ENCODE data around the gene STEAP1B. TPM values are rescaled to one million over a fixed set of nuclear protein-coding genes. Genes with fewer than 3 reads are reported as not detected.
"Not testable (repeated sequence)": the region's sequence is repeated elsewhere in the genome, so short reads cannot be mapped to it uniquely, and the experiment has no call there.

The STEAP1B gene
- total RNA-seq, 1 donor from 2014 or later: 0.30 TPM

DNA sequence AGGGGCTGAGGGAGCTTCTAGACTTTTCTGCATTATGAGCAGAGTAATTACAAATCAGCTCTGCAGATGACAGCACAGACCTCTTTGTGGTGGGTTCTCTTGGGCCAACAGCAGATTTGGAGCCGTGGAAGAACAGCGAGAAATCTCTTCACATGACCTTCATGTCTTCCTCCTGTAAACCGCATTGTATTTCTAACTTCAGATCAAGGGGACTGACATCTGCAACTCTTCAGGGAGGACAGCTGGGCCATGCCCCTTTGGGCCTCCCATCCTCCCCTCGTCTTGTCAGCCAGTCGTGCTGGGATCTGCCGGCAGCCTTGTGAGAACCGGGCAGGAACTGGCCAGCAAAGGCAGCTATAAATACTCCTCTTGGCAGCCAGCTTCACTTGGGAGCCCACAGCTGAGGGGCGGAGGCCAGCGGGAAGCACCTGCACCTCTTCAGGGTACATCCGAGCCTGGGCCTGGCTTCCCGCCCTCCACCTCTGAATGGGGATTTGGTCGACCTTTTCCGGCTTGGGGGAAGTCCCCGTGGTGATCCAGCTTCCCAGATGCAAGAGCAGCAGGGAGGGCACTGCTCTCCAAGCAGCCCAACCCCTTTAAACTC, 54.7 kb downstream of the STEAP1B start:
- intact Hi-C loops (cut with micrococcal nuclease): loop anchor here (5.0 to 10.0 kb wide), 4 partner anchors 220 to 1088 kb away; no protein-coding TSS in a partner anchor
- H3K27ac Mint-ChIP-seq: no peak overlapping the region
- H3K4me1 Mint-ChIP-seq (ENCODE audit: low read depth): peaks cover 21% of the 10 kb centered on the region
- H3K9me3 Mint-ChIP-seq: no peaks in the 10 kb centered on the region
- H3K4me3 Mint-ChIP-seq (ENCODE audit: low read depth): no peak overlapping the region
- DNase-seq (ENCODE audit: low spot score): no peak
- H3K27me3 Mint-ChIP-seq (ENCODE audit: low read depth): peaks cover 22% of the 10 kb centered on the region
- H3K36me3 Mint-ChIP-seq (ENCODE audit: low read depth): no peaks in the 10 kb centered on the region

DNA sequence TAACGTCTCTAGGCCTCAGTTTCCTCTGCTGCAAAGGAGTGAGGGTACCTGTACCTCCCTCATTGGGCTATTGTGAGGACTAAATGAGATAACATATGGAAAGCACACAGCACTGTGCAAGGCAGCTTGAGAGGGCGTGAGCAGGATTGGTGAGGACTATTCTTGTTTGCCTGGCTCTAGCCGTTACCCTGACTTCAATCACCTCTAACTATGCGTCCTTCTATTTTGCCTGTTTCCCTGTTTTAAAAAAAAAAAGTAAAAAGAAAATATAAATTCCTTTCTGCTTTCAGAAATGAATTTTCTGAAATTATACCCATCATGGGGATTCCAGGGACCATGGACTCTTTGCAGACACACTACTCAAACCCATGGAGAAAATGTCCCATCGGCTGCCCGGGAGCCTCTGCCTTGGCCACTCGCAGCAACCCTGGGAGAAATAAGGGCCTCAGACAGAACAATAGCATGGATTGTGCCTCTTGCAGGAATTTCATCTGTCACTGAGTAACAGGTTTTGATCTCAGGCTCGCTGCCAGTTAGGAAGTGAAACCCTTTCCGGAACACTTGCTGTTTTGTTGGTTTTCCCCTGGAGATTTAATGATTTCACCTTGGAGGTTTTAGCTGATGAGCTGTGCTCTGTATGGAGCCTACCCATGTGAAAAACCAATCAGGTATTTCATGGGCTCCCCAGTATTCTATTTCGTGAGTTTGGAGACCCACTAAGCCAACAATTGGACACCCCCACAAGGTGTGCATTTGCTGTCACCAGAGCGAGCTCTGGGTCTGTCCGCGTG, 55.6 kb downstream of the STEAP1B start:
- no peak overlapping the region for H3K4me3 Mint-ChIP-seq (ENCODE audit: low read depth)
- no peak overlapping the region for H3K27ac Mint-ChIP-seq
- intact Hi-C loops (cut with micrococcal nuclease): loop anchor here (10.0 kb wide), 1 partner anchor 220 kb away; no protein-coding TSS in a partner anchor
- H3K9me3 Mint-ChIP-seq: no peaks in the 10 kb centered on the region
- H3K4me1 Mint-ChIP-seq (ENCODE audit: low read depth): peaks cover 21% of the 10 kb centered on the region
- H3K27me3 Mint-ChIP-seq (ENCODE audit: low read depth): peaks cover 16% of the 10 kb centered on the region
- H3K36me3 Mint-ChIP-seq (ENCODE audit: low read depth): no peaks in the 10 kb centered on the region
- no peak for DNase-seq (ENCODE audit: low spot score)

DNA sequence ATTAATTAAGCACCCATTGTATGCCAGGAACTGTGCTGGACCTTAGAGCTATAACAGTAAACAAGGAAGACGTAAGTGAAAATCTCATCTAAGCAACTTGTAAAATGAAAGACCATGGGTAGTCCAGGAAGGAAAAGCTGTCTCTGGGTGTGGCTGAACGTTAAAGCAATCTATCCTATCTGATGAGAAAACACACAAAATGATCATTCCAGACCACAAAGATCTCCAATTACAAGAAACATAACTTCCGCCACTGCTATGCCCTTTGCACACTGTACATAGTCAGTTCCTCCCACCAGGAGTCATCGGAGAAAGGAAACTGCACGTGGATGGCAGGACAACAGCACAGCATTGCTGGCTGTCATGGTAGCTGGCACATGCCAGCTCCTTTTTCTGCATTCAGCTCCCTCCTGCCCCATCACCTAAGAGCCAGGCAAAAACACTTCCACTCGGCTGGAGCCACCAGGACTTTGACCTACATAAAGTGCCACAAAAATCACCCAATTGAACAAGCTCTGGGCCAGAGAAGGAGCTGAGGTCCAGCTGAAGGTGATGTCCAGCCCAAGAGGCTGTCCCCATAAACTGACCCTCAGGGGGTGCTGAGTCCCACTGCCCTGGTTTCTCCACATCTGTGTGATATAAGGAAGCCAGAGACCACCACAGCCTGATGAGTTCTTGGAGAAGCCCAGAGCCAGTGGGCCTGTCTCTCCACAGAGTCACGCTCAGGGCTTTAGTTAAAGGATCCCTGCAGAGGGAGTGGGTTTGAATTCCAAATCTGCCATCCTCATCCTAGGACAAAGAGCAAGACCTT, 56.4 kb downstream of the STEAP1B start:
- peaks cover 12% of the 10 kb centered on the region for H3K27me3 Mint-ChIP-seq (ENCODE audit: low read depth)

DNA sequence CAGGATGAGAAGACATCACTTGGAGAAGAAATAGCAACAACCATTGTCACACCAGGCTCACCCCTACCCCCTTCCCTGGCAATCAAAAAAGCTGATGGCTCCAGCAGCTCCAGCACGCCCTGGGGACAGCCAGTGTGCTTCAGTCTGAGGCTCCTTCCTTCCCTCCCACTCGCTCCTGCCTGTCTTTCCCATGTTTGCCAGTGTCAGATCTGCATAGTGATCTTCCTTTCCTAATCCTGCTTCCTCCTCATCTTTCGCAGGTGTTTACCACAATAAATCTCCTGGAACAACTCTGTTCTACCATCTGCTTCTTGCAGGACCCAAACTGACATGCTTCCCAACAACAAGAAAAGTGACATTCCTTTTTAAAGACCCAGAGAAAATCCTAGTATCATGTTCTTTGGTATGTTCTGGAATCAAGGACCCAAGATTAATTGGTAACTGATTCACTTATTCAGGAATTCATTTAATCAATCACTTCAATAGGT, 57.1 kb downstream of the STEAP1B start:
- peaks cover 19% of the 10 kb centered on the region for H3K27me3 Mint-ChIP-seq (ENCODE audit: low read depth)
- no peak overlapping the region for H3K4me3 Mint-ChIP-seq (ENCODE audit: low read depth)
- no peaks in the 10 kb centered on the region for H3K36me3 Mint-ChIP-seq (ENCODE audit: low read depth)
- H3K27ac Mint-ChIP-seq: no peak overlapping the region
- no peak for DNase-seq (ENCODE audit: low spot score)
- peaks cover 16% of the 10 kb centered on the region for H3K4me1 Mint-ChIP-seq (ENCODE audit: low read depth)
- H3K9me3 Mint-ChIP-seq: no peaks in the 10 kb centered on the region
- intact Hi-C loops (cut with micrococcal nuclease): loop anchor here (10.0 kb wide), 1 partner anchor 222 kb away; no protein-coding TSS in a partner anchor

More for the DNA sequence above, 56.4 kb downstream of the STEAP1B start:
- H3K4me3 Mint-ChIP-seq (ENCODE audit: low read depth): no peak overlapping the region
- no peak overlapping the region for H3K27ac Mint-ChIP-seq
- no peaks in the 10 kb centered on the region for H3K36me3 Mint-ChIP-seq (ENCODE audit: low read depth)
- DNase-seq (ENCODE audit: low spot score): no peak
- intact Hi-C loops (cut with micrococcal nuclease): loop anchor here (10.0 kb wide), 1 partner anchor 221 kb away; no protein-coding TSS in a partner anchor
- H3K9me3 Mint-ChIP-seq: no peaks in the 10 kb centered on the region
- H3K4me1 Mint-ChIP-seq (ENCODE audit: low read depth): peaks cover 19% of the 10 kb centered on the region

DNA sequence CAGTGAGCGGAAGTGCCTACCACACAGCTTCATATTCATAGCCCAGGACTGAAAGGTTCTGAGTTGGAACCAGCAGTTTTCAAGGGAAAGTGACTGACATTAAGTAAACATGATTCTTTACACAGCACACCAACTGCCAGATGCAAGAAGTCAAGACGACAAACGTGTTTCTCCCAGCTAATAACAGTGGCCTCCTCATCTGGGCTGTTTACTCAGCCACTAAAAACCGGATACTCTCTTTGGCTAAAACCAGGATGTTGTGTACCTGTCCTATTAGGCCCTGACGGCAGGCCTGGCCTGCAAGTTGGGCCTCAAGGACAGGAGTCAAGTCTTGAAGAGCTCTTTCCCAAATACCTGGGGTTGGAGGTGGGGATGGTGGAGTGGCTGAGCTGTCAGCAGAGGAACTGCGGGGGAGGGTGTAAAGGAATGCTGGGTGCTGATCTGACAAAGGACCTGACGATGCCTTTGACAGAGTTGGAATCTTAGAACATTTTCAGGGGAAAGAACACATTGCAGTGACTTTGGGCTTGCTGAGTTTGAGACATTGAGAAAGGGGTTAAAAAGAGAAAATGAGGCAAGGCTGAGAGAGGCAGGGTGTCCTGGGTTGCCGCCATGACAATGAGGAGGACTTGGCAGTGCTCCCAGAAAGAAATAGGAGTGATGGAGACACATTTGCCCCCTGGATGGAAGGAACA, 57.7 kb downstream of the STEAP1B start:
- no peak for DNase-seq (ENCODE audit: low spot score)
- Mint-ChIP-seq H3K4me1 (ENCODE audit: low read depth) (peaks cover 12% of the 10 kb centered on the region), H3K27ac (no peak overlapping the region), H3K4me3 (ENCODE audit: low read depth) (no peak overlapping the region), H3K27me3 (ENCODE audit: low read depth) (peaks cover 22% of the 10 kb centered on the region), H3K9me3 (no peaks in the 10 kb centered on the region), H3K36me3 (ENCODE audit: low read depth) (no peaks in the 10 kb centered on the region)
- intact Hi-C loops (cut with micrococcal nuclease): loop anchor here (10.0 kb wide), 1 partner anchor 222 kb away; no protein-coding TSS in a partner anchor

DNA sequence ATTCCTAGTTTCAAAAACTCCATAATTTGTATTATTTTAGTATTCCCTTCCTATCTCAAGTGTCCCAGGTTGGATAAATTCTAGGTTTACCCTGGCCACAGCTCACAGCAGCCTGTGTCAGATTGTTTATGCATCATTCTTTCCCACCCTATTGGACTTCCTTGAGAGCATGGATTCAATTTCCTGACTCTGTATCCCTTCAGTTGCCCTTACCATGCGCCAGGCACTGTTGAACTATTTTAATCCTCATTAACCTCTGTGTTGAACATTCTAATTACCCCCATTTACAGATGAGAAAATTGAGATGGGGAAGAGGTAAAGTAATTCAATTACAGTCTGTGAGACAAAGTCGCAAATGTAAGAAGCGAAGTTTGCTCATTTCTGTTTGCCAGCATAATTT, 58.8 kb downstream of the STEAP1B start:
- Mint-ChIP-seq H3K9me3 (no peaks in the 10 kb centered on the region), H3K27ac (no peak overlapping the region), H3K4me3 (ENCODE audit: low read depth) (no peak overlapping the region), H3K4me1 (ENCODE audit: low read depth) (peaks cover 12% of the 10 kb centered on the region), H3K27me3 (ENCODE audit: low read depth) (peaks cover 31% of the 10 kb centered on the region), H3K36me3 (ENCODE audit: low read depth) (no peaks in the 10 kb centered on the region)
- intact Hi-C loops (cut with micrococcal nuclease): loop anchor here (10.0 kb wide), 1 partner anchor 224 kb away; no protein-coding TSS in a partner anchor
- no peak for DNase-seq (ENCODE audit: low spot score)

DNA sequence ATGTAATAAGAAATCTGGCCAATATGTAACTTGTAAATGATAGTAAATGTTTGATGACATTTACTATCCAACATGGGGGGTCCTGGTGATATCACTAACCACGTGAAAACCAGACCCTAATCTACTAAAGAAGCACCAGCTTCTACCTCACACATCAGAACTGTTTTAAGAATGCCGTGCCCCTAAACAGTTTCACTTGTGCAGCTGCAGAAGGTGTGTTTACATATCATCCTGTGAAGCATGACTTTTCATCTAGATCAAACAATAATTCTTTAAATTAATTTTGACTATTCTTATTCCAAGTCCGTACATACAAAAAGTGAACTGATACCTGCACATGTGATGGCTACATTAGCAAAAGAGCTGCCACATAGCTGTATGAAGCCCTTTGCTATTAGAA, 61.0 kb downstream of the STEAP1B start:
- Mint-ChIP-seq H3K27me3 (ENCODE audit: low read depth) (peaks cover 31% of the 10 kb centered on the region), H3K4me1 (ENCODE audit: low read depth) (peaks cover 9% of the 10 kb centered on the region), H3K36me3 (ENCODE audit: low read depth) (no peaks in the 10 kb centered on the region), H3K27ac (no peak overlapping the region), H3K9me3 (no peaks in the 10 kb centered on the region), H3K4me3 (ENCODE audit: low read depth) (no peak overlapping the region)
- no peak for DNase-seq (ENCODE audit: low spot score)
- intact Hi-C loops (cut with micrococcal nuclease): no loop called here

DNA sequence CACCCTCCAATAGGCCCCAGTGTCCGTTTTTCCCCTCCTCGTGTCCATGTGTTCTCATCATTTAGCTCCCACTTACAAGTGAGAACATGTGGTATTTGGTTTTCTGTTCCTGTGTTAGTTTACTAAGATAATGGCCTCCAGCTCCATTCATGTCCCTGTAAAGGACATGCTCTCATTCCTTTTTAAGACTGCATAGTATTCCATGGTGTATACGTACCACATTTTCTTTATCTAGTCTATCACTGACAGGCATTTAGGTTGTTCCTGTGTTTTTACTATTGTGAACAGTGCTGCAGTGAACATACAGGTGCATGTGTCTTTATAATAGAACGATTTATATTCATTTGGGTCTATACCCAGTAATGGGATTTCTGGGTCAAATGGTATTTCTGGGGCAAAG, 63.4 kb downstream of the STEAP1B start:
- H3K4me3 Mint-ChIP-seq (ENCODE audit: low read depth); H3K36me3 Mint-ChIP-seq (ENCODE audit: low read depth); H3K9me3 Mint-ChIP-seq; H3K4me1 Mint-ChIP-seq (ENCODE audit: low read depth); H3K27ac Mint-ChIP-seq; intact Hi-C loops (cut with micrococcal nuclease); DNase-seq (ENCODE audit: low spot score): not testable (repeated sequence)
- peaks cover 26% of the 10 kb centered on the region for H3K27me3 Mint-ChIP-seq (ENCODE audit: low read depth)

DNA sequence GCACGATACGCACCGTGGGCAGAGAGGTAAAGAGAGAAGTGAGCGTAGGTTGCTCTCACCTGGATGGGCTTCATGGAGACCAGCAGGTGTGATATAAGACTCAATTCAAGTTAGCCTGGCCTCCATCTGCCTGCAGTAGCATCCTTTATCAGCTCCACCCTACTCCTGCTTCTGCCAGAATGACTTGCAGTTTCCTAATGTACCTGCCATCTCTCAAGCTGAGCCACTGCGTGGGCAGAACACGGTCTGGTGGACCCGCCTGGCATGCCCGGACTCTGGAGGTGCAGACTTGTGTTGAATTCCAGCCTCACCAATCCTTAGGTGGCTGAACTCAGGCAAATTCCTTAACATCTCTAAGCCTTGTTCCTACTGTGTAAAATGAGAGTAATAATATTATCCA, 64.3 kb downstream of the STEAP1B start:
- Mint-ChIP-seq H3K9me3 (no peaks in the 10 kb centered on the region), H3K27me3 (ENCODE audit: low read depth) (peaks cover 21% of the 10 kb centered on the region), H3K4me1 (ENCODE audit: low read depth) (peaks cover 5% of the 10 kb centered on the region), H3K36me3 (ENCODE audit: low read depth) (no peaks in the 10 kb centered on the region), H3K4me3 (ENCODE audit: low read depth) (no peak overlapping the region), H3K27ac (no peak overlapping the region)
- DNase-seq (ENCODE audit: low spot score): no peak
- intact Hi-C loops (cut with micrococcal nuclease): no loop called here

DNA sequence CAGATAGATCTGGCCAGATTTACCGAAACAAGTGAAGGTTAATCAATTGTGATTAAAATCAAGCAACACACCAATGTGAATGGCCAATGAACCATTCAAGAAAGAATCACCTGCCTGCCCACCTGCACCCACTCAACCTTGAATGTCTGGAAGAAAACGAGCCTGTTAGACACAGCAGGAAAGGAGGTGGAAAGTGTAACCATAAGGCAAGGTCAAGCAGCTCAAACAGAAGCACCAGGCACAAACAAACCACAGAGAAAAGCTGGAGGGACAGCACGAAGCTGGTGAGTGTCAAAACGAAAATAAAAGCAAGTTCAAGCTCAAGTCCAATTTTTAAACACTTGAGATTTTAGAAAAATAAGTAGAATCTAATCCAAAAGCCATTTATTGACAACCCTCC, 64.9 kb downstream of the STEAP1B start:
- Mint-ChIP-seq H3K36me3 (ENCODE audit: low read depth) (no peaks in the 10 kb centered on the region), H3K4me1 (ENCODE audit: low read depth) (peaks cover 5% of the 10 kb centered on the region), H3K27ac (no peak overlapping the region), H3K27me3 (ENCODE audit: low read depth) (peaks cover 21% of the 10 kb centered on the region), H3K9me3 (no peaks in the 10 kb centered on the region), H3K4me3 (ENCODE audit: low read depth) (no peak overlapping the region)
- DNase-seq (ENCODE audit: low spot score): no peak
- intact Hi-C loops (cut with micrococcal nuclease): no loop called here

DNA sequence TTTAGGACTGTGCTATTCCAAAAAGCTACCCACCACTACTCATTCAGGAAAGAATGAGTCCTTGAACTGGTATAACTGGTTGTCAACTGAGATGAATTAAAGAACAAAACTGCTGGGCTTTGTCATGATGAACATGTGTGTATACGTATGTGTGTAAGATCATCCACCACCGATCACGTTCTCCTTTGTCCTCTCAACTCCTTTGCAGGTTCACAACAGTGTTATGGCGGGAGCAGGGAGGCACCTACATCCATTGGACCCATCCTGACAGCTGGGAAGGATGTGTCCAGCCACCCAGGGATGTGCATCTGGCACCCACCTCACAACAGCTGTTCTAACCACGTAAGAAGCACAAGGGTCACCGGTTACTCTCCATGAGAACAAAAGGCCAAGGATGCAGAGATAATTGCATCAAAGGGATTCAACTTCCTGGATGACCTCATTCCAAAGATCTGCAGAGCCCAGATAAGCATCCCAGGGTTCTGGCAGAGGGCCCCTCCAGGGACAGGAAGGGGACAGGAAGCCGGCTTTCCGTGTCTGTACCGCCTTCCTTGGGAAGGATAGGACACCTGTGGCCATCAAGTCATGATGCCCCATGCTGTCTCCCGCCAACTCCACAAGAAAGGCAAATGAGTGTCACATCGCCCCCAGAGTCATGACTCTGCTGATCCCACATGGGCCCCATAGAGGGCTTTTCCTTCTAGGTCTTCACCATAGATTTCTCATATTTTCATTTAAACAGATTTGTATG, 66.1 kb downstream of the STEAP1B start:
- Mint-ChIP-seq H3K4me3 (ENCODE audit: low read depth) (no peak overlapping the region), H3K36me3 (ENCODE audit: low read depth) (no peaks in the 10 kb centered on the region), H3K4me1 (ENCODE audit: low read depth) (peaks cover 5% of the 10 kb centered on the region), H3K9me3 (no peaks in the 10 kb centered on the region), H3K27ac (no peak overlapping the region), H3K27me3 (ENCODE audit: low read depth) (peaks cover 19% of the 10 kb centered on the region)
- intact Hi-C loops (cut with micrococcal nuclease): no loop called here
- no peak for DNase-seq (ENCODE audit: low spot score)

Measured in activated T-helper 2 cell treated with anti-CD3 and anti-CD28 coated beads, Interferon-gamma antibody, Interleukin-2, Interleukin-4, amounts not matched to agents 10 μg/mL and 5 μg/mL and 100 μg/mL, durations not matched to agents 14 hours and 24 hours and 36 hours (primary cell).